Subcutaneous adipose tissue (tissue), 4 donors: ENCODE results near the gene OR56B4. TPM values are rescaled to one million over a fixed set of nuclear protein-coding genes. Genes with fewer than 3 reads are reported as not detected.

ENCODE experiments used
- CTCF ChIP-seq: fragments of 450-650 bp; IDR thresholded peaks from one replicate; pipeline ENCODE4 v1.5.1; 2016; ENCODE audit warnings: low read depth, mild to moderate bottlenecking, control low read depth, antibody characterized with exemption, moderate library complexity
- total RNA-seq, 4 donors: library from RNA; depleted of rRNA; stranded (reverse); fragments of >200 nt; gene quantifications; one replicate each; pipeline ENCODE4 v1.1.0, GENCODE V29; 2016

Gene OR56B4
- total RNA-seq, 4 donors from 2014 or later: not detected

GRCh38 chr11:6084587-6084986 lies 22.9 kb upstream of the OR56B4 start:
- TF ChIP-seq CTCF: no peak

DNA sequence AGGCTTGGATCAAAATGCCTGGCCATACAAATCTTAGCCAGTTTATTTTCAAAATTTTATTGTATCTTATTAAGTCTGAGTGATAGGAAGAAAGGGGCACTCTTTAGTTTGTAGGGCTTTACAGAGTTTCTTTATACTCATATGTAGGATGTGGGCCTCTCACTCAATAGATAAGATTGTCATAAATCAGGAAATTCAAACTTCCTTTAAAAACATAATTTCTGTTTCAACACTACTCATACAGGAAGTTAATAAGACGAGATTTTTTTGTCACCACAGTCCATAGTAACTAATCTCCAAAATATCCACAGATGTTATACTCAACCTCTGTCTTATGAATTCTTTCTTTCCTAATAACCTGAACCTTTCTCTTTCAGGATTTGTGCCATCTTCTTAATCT lies 13.3 kb upstream of the OR56B4 start:
- no peak for TF ChIP-seq CTCF

GRCh38 chr11:6095798-6096197 lies 11.7 kb upstream of the OR56B4 start:
- no peak for TF ChIP-seq CTCF

- TF ChIP-seq CTCF: no peak
Measured at GRCh38 chr11:6096417-6096816, 11.1 kb upstream of the OR56B4 start.

DNA sequence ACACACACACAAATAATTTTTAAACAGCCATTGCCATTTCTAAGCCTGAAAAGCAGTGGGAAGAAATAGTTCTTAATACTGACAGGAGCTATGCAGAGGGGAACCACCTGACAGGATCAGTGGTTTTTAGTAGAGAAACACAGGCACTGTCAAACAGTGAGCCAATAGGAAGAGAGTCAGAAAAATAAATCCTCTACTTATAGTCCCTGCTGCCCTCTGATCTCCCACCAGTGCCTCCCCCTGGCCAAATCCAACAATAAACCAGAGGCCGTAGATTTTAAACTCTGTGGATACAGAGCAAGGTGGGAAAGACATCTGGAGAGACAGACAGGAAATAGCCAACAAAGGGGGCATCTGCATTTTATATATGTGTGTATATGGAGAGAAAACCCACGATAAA lies 7.9 kb upstream of the OR56B4 start:
- TF ChIP-seq CTCF: no peak

GRCh38 chr11:6110011-6110410 lies 2.5 kb downstream of the OR56B4 start:
- TF ChIP-seq CTCF: no peak

DNA sequence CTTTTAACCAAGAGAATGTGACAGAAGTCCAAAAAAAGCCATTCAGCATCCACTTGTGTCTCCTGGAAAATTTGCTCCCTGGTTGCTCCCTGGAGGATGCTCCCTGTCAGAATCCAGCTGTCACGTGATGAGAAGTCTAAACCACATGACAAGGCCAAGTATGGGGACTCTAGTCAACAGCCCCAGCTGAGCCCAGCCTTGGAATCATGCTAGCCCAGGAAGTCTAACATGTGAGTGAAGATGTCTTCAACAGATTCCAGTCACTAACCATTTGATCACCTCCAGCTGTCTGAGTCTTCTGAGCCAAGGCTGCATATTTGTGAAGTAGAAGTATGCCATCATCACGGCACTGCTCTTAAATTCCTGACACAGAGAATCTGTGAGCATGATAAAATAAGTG lies 4.2 kb downstream of the OR56B4 start:
- no peak for TF ChIP-seq CTCF
